GM19324 (cell line): Measurements from ENCODE around the gene SLC16A2.
"Not testable (repeated sequence)": the region's sequence is repeated elsewhere in the genome, so short reads cannot be mapped to it uniquely, and the experiment has no call there.

Source experiments
- ATAC-seq: cut with Tn5 transposase; IDR thresholded peaks from one replicate; pipeline ENCODE4 v1.9.1; 2021; ENCODE audit warnings: mild to moderate bottlenecking, moderate library complexity; ENCODE audit not compliant: unreplicated experiment, low FRiP score

SLC16A2 gene

DNA sequence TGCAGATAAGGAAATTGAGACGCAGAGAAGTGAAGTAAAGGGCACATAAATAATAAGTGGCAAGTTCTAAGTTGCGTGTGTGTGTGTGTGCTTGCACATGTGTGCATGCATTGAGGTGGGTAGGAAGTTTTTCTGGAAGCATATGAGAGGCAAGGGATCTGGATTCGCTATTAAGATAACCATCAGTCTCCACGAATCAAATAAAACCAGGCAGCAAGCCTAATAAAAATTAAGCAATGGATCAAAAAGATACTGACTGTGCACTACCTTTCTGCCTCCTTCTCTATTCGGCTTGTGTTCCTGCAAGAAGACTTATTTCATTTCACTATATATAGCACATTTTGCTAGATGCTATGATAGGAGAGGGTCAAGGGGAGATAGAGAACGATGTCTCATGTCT lies 23.8 kb downstream of the SLC16A2 start:
- no peak for ATAC-seq

DNA sequence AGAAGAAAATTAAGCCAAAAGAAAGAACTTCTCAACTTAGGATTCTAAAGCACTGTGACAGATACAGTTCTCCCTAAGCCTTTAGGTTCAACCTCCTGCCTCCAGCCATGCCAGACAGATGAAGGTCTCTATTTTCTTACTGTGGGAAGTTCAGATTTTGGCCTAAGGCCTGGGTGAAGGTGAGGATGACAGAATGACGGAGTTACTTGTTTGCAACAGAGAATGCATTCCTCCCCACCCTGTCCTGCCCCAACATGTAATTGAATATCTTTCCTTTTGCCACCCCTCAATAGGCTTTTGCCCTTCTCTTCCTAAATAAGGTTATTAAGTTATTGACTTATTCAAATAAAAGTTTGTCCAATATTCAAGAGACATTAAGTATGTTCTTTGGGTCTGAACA lies 25.6 kb downstream of the SLC16A2 start:
- no peak for ATAC-seq

DNA sequence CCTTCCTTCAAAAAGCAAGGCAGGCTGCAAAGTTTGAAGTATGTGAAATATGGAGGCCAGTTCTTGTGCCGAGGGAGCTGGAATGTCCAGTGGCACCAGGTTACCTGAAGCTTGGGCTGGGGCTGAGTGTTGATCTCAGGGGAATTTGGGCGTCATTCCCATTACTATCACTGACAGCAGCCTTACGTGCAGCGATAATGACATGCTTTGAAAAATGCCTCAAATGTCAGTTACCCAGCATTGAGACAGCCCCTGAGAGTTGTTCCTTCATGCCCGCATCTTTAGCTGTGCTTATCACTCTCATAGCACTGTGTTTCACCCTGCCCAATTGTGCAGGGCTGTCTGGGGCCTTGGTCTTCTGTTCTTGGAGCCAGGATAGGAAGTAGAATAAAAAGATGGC lies 27.4 kb downstream of the SLC16A2 start:
- ATAC-seq, result no peak

DNA sequence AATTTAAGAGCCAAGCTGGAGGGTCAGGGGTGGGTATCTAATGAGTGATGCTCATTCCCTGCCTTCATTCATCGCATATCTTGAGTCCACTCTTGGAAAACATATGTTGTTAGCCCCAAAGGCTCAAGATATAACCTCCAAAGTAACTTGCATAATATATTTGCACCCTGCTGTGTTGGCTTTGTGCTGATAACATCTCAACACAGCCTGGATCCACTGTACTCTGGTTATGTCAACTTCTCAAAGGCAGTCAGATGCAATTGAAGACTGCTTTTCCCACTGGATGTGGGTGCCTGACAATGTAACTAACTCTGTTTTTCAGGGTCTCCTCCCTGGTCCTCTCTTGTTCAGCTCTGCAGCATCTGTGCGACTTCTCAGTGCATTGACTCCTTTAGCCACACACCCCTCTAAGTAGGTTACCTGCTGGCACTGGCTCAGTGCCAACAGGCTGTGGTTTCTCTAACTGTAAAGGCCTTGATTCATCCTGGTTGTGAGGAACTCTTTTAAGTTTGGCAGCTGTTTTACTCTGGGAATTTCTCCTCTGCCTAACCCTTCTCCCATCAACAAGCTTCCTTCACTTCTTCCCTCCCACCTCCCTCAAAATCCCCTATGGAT lies 28.1 kb downstream of the SLC16A2 start:
- no peak for ATAC-seq

DNA sequence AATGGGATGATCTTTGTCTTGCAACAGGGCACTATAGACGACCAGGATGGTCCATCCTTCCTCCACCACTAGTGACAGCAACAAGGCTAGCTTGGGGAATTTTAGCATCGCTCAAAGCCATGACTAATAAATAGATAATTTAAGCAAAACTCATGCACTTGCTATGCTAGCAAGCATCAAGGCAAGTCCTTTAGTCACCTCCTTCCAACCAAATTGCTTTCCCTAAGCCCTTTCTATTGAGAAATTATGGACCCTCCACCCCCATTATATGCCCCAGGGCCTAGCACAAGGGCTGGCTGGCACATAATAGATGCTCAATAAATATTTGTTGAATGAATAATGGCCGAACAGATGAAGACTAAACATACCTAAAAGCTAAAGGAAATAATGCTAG lies 28.6 kb downstream of the SLC16A2 start:
- ATAC-seq, result no peak

DNA sequence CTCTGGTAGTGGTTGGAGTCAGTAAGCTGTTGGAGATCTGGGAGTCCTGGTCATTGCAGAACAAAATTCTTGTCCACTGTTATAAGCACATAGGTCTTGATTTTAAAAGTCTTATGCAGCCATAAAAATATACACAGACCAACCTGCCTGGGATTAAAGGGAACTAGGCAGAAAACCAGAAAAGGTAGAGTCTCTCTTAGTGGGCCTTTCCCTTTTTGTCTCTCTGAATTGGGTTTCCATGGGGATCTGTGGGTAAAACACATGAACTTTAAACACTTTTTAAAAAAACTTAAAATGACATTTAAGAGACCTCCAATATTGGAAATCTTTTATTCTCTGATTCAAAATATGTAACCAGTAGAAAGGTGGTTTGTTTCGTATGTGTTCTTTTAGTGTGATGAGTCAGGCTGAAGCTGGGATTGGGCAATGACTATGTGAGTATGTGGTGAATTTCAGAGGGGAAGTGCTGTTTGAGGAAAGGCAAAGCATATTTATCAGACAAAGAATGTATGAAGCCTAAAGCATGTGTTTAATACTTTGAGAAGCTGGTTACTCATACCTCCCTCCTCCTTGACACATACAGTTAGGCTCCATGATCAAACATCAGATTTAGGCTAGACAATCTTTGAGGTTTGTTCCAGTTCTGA lies 29.6 kb downstream of the SLC16A2 start:
- no peak for ATAC-seq

DNA sequence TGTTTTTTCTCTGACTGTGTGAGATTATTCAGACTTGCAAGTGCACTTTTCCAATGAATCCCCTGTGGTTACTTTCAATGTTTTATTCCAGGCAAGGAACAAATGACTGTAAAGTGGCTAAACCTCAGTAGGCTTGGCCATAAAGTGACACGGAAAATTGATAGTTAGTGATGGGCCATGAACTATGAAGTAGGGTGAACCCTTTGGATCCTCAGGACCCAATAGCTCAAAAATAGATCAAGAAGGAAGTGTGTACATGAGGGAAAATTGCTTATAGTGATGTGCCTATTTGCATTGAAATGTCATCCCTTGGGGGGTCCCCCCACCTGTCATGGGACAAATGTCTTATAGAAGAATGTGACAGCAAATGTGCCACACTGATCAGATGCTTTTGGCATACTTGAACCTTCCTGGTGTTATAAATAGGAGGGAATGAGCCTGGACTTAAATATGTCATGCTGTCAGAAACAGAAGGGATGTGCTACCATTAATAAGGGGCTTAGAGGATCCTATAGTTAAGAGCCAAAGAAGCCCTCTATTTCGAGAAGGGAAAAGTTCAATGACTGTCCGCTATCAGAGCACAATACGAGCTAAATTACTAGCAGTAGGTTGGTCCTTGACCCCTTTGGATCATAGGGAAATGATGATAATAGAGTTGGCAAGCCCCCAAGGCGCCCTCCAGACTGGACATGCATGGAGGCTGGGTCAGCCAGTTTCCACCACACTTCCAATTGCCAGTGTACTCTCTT lies 30.3 kb downstream of the SLC16A2 start:
- no peak for ATAC-seq

DNA sequence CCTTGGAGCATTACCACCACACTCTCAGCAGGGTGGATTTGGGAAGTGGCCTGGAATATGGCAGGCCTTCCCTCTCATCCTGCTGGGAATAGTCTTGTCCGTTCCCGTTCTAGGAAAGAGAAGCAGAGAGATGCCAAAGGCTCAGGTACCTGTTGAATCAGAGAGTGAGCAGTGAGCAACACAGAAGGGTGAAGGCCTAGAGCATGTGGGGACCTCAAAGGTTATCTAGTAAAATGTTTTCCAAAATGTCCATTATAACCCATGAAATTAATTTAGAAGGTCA lies 30.8 kb downstream of the SLC16A2 start:
- no peak for ATAC-seq

DNA sequence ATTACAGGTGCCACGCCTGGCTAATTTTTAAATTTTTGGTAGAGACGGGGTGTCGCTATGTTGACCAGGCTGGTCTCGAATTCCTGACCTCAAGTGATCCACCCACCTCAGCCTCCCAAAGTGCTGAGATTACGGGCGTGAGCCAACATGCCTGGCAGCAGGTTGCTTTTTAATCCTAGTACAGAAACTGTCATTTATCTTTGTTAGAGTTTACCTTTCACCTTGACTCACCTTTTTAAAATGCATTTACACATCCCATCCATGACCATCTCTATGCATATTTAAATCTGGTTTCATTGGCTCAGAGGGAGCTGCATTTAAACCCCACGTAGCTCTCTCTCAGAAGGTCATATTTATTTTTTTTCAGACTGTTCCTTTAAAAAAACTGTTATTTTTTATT lies 31.9 kb downstream of the SLC16A2 start:
- no peak for ATAC-seq

DNA sequence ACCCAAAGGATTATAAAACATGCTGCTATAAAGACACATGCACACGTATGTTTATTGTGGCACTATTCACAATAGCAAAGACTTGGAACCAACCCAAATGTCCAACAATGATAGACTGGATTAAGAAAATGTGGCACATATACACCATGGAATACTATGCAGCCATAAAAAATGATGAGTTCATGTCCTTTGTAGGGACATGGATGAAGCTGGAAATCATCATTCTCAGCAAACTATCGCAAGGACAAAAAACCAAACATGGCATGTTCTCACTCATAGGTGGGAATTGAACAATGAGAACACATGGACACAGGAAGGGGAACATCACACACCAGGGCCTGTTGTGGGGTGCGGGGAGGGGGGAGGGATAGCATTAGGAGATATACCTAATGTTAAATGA lies 32.9 kb downstream of the SLC16A2 start:
- ATAC-seq, result not testable (repeated sequence)

DNA sequence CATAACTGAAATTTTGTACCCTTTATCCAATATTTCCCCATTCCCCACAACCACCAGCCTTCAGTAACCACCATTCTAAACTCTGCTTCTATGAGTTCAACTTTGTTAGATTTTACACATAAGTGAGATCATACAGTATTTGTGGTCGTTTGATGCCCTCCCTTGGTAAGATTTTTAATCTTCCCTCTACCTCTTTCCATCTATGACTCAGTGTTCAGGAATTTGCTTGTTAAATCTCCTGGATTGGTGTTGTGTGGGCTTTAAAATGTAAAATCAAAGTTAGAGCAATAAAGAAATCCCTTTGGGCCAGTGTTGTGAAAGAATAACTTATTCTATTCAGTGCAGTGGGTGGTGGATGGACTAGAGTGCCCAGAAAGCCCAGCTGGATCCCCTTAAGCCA lies 37.4 kb downstream of the SLC16A2 start:
- no peak for ATAC-seq

DNA sequence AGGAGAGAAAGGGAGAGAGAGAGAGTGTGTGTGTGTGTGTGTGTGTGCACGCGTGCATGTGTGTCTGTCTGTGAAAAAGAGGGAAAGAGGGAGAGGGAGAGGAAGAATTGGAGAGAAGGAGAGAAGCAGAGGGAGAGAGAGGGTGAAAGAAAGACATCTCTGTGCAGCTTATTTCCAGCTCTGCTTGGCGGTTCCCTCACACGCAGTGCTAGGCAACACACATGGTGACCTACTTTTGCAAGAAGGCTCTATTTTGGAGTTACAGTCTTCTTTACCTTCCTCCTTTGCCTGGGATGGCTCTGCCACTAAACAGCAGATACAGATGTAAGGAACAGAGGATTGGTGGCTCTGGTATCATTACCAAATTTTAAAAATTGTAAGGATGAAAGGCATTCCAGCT lies 40.1 kb downstream of the SLC16A2 start:
- ATAC-seq, result no peak

DNA sequence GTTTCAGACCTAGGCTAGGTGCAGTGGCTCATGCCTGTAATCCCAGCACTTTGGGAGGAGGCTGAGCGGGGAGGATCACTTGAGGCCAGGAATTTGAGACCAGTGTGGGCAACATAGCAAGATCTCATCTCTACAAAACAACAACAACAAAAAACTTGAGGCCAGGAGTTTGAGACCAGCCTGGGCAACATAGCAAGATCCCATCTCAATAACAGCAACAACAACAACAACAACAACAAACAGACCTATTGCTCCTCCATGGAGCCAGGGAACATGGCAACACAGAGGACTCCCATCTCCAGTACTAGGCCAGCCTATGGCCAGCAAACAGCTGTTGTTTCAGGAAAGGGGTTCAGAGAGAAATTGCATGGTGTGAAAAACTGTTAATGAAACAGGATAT lies 43.4 kb downstream of the SLC16A2 start:
- no peak for ATAC-seq

DNA sequence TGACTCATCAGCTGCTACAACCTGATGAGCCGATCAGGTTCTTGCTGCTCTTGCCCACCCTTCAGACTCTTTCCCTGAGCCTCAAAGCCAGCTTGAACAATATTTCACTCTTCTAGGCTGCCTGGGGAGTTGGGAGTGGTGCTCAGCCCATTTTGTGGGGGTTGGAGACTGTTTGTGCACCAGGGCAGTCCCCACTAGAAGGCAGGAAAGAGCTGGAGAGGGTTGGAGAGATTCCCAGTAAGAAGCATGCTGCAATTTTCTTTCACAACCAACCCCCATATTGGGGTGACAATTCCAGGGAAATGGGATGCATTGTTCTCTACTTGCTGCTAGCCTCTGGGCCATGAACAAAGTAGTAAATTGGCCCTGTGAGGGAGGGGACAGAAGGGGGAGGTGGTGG lies 44.1 kb downstream of the SLC16A2 start:
- ATAC-seq, result no peak

DNA sequence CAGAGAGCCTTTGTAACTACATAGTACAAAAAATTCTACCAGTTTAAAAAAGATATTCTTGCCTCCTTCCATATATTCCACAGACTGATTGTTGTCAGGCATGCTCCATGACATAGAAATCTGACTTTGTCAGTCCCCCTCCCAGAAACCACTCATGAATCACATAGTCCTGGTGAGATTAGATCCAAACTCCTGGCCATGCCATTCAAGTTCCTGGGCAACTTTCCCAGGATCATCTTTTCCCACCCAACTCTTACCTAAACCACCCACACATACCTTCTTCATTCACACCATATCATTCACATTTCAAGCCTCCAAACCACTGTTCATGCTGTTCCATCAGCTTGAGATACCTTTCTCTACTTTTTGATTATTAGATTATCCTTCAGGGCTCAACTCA lies 46.4 kb downstream of the SLC16A2 start:
- no peak for ATAC-seq

DNA sequence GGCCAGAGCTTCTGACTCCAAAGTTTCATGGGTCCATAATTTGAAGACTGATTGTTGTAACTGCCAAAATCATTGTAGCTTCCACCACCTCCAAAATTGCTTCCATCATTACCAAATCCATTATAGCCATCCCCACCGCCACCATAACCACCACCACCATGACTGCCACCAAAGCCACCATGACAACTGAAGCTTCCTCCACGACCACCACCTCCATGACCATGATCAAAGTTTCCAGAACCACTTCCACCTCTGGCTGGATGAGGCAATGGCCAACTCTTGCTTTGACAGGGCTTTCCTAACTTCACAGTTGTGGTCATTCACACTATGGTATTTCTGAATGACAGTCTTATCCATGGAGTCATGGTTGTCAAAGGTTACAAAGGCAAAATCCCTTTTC lies 51.8 kb downstream of the SLC16A2 start:
- not testable (repeated sequence) for ATAC-seq

DNA sequence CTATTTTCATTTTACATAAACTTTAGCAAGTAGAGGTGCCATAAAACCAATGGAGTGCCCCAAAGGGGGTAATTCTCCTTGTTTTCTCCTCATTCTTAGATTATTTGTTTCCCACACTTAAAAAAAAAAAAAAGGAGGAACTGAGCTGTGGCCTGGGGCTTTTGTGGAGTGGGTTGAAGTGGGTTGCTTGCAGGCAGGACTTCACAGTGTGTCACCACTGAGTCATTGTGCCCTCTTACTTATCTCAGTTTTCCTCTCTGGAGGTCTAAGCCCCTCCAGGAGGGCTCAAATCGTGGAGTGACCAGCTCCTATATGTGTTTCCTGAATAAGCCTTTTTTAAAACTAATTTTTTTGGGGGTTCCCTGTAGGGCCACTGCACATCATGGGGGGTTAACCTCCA lies 69.0 kb downstream of the SLC16A2 start:
- no peak for ATAC-seq

DNA sequence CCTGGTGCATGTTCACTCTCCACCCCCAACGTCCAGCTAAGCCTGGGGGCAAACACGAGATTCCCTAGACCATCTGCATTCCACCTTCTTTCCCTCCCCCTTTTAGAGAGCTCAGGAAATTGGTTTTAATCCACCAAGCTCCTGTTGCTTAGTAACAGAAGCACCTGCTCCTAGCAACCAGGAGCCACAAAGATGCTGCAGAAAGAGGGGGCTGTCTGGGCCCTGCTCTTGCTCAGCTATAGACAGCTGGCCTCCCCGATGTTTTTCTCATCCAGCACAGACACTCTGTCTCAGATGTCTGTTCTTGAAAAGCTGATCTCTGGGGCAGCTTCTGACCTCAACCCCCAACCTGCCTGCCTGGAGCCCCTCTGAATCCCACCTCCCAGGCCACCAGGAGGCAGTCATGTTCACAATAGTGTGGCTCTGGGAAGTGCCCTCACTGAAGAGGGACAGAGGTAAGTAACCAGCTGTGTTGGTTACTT lies 71.5 kb downstream of the SLC16A2 start:
- no peak for ATAC-seq

DNA sequence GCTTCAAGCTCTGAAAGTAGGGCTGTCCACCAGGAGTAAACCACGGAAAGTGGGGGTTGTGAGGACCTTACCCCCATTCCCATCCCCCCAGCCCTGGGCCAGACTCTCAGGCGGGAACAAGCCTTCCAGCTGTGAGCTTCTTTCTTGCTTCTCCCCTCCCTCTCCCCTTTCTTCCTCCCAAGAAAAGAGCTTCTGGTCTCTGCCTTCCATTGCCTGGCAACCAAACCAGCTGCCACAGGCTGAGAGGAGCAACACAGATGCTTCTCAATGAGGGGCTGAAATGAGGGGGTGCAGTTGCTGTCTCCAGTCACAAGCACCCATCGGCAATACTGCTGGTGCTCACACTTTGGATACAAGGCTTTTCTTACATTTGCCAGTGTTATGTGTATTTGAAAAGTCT lies 72.5 kb downstream of the SLC16A2 start:
- ATAC-seq, result no peak

DNA sequence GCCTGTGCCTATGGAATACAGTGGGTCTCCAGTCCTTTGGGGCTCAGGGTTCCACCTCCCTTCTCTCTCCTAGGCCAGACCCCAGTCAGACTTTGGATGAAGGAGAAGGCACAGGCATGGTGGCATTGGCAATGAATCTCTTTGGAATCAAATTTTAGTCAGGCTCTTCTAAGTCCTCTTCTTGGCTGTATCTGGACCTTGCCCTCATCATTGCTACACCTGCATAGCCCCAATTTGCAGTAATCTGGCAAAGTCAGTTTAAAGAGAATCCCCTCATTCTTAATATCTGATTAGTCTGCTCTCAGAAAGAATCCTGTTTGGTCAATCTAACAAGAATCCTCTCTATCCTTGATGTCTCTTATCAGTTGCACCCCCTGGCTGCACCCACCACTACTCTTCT lies 77.6 kb downstream of the SLC16A2 start:
- ATAC-seq, result no peak

DNA sequence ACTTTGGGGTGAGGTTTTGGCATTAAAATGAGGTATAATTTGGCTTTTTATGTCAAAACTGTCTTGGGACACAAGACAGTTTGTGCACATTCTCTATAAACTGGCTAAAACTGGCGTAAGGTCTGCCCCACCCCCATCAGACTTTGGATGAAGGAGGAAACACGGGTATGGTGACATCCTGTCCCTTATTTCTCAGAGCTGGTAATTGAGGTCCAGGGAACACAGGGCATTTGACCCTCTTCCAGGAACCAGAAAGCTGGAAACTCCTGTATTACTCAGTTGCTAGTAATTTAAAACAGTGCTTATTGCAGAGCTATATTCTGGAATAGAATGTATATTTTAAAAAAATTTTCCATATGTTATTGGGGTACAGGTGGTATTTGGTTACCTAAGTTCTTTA lies 78.8 kb downstream of the SLC16A2 start:
- ATAC-seq, result no peak

DNA sequence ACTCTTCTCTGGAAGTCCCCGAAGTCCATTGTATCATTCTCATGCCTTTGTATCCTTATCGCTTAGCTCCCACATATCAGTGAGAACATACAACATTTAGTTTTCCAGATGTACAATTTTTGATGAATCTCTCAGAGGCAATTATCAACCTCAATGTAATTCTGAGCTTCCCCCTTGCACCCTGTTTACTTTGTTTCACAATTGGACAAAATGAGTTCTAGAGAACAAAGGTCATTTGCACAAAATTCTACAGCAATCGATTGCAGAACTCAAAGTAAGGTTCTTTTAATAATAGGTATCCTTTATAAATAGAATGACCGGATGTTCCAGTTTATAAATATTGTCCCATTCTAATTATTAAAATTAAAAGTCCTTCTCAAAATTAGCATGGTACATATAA lies 79.3 kb downstream of the SLC16A2 start:
- ATAC-seq, result no peak
